Measurements from ENCODE around the gene PKD1L1.

DNA sequence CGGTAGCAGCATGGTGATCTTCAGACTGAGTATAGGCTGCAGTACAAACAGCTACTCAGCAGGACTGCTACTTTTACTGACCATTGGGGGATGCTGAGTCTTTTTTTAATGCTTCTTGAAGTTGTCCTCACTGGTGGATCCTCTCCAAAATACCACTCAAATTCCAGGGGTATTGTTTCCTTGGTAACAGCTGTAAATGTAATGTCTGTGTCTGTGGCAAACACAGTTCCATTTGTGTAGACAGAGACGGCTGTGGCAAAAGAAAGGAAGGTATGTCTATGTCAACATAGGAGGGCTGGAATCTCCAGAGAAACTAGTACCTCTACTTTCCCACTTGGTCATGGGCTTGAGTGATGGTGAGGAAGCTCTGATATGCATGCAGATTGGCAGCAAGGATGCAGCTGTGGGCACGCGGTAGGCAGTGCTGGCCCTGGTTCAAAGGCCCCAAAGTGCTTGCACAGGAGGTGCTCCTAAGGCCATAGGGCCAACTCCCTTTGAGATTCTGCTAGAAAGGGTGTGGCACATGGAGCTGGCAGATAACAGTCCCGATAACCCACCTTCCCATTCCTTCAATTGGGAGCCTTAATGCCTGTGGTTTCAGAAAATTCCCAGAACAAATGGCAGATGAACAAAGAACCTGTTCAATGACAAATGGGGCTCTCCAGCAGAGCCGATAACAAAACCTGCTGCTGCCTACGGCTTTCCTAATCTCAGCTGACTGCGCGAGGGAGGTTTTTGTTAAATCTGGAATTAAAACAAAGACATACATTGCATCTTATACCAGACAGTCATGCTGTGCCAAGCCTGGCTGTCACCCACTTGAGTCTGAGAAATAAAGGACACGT is 43.0 kb downstream of the PKD1L1 start:
- TF ChIP-seq CTCF (IDR thresholded peaks at IDR 0.05): no peak
- no peak for TF ChIP-seq POLR2A (IDR thresholded peaks at IDR 0.05)

Data from adrenal gland (tissue), 5 donors.